Peyer's patch (tissue), 4 donors: ENCODE data around the gene FCRL6. TPM values are rescaled to one million over a fixed set of nuclear protein-coding genes. Genes with fewer than 3 reads are reported as not detected.

Experiments used
- DNase-seq, 3 donors: peaks; one replicate each; pipeline ENCODE4 v3.0.0-alpha.2; 2017 to 2019
- H3K27ac ChIP-seq, 4 donors: fragments of 200-600 bp; sonication (generic); one replicate each; pipeline ENCODE4 v1.5.1; 2016 to 2019
- H3K27me3 ChIP-seq, 2 donors: fragments of 200-600 bp; sonication (generic); one replicate each; pipeline ENCODE4 v1.5.1; 2019
- H3K36me3 ChIP-seq, 3 donors: fragments of 200-600 bp; sonication (generic); one replicate each; pipeline ENCODE4 v1.5.1; 2016 to 2019
- H3K4me1 ChIP-seq, 4 donors: fragments of 200-600 bp; sonication (generic); one replicate each; pipeline ENCODE4 v1.5.1; 2016 to 2019
- H3K4me3 ChIP-seq, 4 donors: fragments of 200-600 bp; sonication (generic); 1 replicate in 3 of 4; 2 replicates in 1 of 4; pipeline ENCODE4 v1.5.1; 2016 to 2019; ENCODE audit warnings: mild to moderate bottlenecking in 1 of 4
- H3K9me3 ChIP-seq, 4 donors: fragments of 200-600 bp; sonication (generic); one replicate each; pipeline ENCODE4 v1.5.1; 2016 to 2019; ENCODE audit warnings: mild to moderate bottlenecking in 1 of 4
- POLR2A ChIP-seq, 2 donors: fragments of 450-650 bp; IDR thresholded peaks; one replicate each; pipeline ENCODE4 v1.5.1; 2017; ENCODE audit warnings: antibody characterized with exemption in 2 of 2, mild to moderate bottlenecking in 2 of 2, moderate library complexity in 2 of 2
- total RNA-seq, 4 donors: library from RNA; depleted of rRNA; stranded (reverse); fragments of >200 nt; gene quantifications; one replicate each; pipeline ENCODE4 v1.1.0, GENCODE V29; 2016
- TF ChIP-seq, protein P1 (sequence below), 6 experiments: fragments of 450-650 bp in 4 of 6; fragments of 200-600 bp in 2 of 6; sonication (generic) in 1 of 6; IDR thresholded peaks; one replicate each; pipeline ENCODE4 v1.5.1; 2017 to 2019; ENCODE audit warnings: antibody characterized with exemption in 6 of 6, mild to moderate bottlenecking in 3 of 6, moderate library complexity in 1 of 6

The FCRL6 gene
- total RNA-seq, 4 donors from 2014 or later = 2.4 to 13.2 TPM; not detected in 2

DNA sequence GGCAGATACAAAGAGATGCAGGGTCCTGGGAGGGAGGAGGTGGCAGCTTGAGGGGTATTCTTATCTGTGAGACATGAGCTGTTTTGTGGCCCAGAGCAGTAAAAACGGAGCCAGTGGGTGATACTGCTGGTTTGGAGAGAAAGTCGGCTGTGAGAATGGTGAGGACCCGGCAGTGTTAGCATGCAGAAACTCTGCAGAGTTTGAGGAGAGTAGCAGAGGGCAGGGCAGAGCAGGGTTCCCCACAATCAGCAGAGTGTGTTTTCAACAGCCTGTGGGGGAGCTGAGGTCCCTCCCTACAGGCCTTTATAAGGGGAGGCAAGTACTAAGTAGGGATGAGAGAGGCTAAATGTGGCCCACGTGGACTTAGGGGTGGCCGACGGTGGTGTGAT lies 24.9 kb downstream of the FCRL6 start:
- Histone ChIP-seq H3K4me1 (peaks cover 0 to 13% (median 0%) of the 10 kb centered on the region in 4 donors), H3K27me3 (no peaks in the 10 kb centered on the region), H3K9me3 (no peaks in the 10 kb centered on the region), H3K27ac (peak overlapping the region; percentile 22 to 55 (median 38)), H3K36me3 (no peaks in the 10 kb centered on the region), H3K4me3 (peak overlapping the region in 2 of 4 donors; percentile 19 to 21)
- TF ChIP-seq POLR2A (IDR thresholded peaks at IDR 0.05) = no peak
- TF ChIP-seq, protein P1, sequence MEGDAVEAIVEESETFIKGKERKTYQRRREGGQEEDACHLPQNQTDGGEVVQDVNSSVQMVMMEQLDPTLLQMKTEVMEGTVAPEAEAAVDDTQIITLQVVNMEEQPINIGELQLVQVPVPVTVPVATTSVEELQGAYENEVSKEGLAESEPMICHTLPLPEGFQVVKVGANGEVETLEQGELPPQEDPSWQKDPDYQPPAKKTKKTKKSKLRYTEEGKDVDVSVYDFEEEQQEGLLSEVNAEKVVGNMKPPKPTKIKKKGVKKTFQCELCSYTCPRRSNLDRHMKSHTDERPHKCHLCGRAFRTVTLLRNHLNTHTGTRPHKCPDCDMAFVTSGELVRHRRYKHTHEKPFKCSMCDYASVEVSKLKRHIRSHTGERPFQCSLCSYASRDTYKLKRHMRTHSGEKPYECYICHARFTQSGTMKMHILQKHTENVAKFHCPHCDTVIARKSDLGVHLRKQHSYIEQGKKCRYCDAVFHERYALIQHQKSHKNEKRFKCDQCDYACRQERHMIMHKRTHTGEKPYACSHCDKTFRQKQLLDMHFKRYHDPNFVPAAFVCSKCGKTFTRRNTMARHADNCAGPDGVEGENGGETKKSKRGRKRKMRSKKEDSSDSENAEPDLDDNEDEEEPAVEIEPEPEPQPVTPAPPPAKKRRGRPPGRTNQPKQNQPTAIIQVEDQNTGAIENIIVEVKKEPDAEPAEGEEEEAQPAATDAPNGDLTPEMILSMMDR (IDR thresholded peaks at IDR 0.05) = no peak
- no peak for DNase-seq

DNA sequence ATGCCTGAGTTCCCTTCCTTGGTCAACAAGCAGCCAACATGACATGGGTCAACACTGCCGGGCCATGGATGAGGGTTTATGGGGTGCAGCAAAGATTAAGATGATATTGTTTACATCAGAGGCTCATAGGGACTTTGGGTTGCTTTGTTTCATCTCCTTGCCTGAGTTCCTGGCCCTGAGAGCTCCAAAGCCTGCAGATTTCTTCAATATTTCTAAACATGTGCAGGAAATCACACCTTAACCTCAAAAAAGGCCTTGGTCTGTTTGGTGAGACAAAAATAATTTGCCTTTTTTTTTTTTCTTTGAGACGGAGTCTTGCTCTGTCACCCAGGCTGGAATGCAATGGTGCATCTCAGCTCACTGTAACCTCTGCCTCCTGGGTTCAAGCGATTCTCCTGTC lies 25.4 kb downstream of the FCRL6 start:
- H3K36me3 ChIP-seq = no peaks in the 10 kb centered on the region
- no peaks in the 10 kb centered on the region for H3K9me3 ChIP-seq
- H3K4me3 ChIP-seq = peak overlapping the region in 2 of 4 donors; percentile 19 to 21
- TF ChIP-seq, protein P1 (IDR thresholded peaks at IDR 0.05) = no peak
- TF ChIP-seq POLR2A (IDR thresholded peaks at IDR 0.05) = no peak
- H3K4me1 ChIP-seq = peaks cover 0 to 13% (median 0%) of the 10 kb centered on the region in 4 donors
- no peaks in the 10 kb centered on the region for H3K27me3 ChIP-seq
- no peak for DNase-seq
- H3K27ac ChIP-seq = peak overlapping the region in 3 of 4 donors; percentile 31 to 55 (median 45)

DNA sequence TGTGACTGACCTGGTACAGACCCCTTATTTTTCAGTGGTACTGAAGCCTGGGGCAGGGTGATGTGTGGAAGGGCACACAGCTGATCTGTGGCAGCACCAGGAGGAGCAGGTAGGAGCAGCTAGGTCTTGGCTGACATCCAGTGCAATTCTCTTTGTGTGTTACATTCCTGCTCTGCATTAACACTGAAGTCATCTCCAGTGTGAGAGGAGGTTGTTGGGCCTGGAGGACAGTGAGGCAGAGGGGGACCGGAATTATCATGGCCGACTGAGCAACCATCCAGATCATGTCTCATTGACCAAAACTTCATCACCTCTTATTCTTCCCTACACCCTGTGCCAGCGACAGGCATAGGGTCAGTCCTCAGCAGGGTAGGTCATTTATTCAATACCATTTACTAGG lies 26.0 kb downstream of the FCRL6 start:
- DNase-seq = no peak
- H3K4me1 ChIP-seq = peaks cover 0 to 10% (median 0%) of the 10 kb centered on the region in 4 donors
- no peak overlapping the region for H3K27ac ChIP-seq
- no peaks in the 10 kb centered on the region for H3K9me3 ChIP-seq
- H3K36me3 ChIP-seq = no peaks in the 10 kb centered on the region
- H3K27me3 ChIP-seq = no peaks in the 10 kb centered on the region
- H3K4me3 ChIP-seq = peak overlapping the region in 1 of 4 donors; percentile 19
- TF ChIP-seq, protein P1 (IDR thresholded peaks at IDR 0.05) = no peak
- no peak for TF ChIP-seq POLR2A (IDR thresholded peaks at IDR 0.05)

DNA sequence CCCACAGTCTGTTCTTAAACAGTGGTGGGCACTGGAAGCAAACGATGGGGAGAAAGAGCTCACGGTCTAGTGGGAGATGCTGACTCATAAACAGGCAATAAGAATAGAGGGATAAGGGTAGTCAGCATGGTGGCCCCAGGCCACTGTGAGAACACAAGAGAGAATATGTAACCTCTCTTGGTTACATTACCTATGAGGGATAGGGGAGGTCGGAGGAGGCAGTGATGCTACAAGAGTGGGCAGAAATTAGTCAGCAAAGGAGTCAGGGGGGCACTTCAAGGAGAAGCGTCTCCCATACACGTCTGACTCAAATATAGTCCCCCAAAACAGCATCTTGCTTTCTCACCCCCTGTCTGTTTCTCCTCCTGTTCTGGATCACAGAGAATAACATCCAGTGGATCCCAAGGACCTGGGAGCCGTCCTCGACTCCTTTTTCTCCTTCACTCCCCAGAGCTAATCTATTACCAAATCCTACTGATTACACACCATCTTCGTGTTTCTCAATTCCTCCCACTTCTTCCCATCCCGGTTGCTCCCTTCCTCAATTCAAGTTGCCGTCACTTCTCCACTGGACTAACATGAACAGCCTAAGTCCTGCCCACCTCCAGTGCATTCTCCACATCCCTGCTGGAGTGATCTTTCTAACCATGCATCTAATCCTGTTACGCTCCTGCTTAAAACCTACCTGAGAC lies 26.6 kb downstream of the FCRL6 start:
- H3K9me3 ChIP-seq = no peaks in the 10 kb centered on the region
- H3K27ac ChIP-seq = no peak overlapping the region
- TF ChIP-seq, protein P1 (IDR thresholded peaks at IDR 0.05) = no peak
- no peak for TF ChIP-seq POLR2A (IDR thresholded peaks at IDR 0.05)
- peaks cover 0 to 5% (median 0%) of the 10 kb centered on the region in 4 donors for H3K4me1 ChIP-seq
- no peak for DNase-seq
- H3K4me3 ChIP-seq = peak overlapping the region in 1 of 4 donors; percentile 19
- no peaks in the 10 kb centered on the region for H3K36me3 ChIP-seq
- H3K27me3 ChIP-seq = no peaks in the 10 kb centered on the region

DNA sequence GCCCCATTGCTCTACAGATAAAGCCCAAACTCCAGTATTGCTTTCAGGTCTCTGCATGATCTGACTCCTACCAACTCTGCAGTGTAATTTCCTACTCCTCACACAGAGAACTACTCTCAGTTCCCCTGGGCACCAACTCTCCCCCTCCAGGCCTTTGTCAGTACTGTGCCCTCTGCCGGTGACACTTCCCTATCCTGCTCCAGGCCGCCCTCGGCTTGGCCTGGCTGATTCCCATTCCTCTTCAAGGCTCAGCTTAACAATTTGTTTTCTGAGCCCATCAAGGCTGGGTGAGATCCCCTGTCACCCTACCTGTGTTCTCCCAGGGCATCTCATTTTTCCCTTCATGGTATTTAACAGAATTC lies 27.1 kb downstream of the FCRL6 start:
- Histone ChIP-seq H3K9me3 (no peaks in the 10 kb centered on the region), H3K4me3 (no peak overlapping the region), H3K27me3 (no peaks in the 10 kb centered on the region), H3K27ac (no peak overlapping the region), H3K36me3 (no peaks in the 10 kb centered on the region), H3K4me1 (peaks cover 0 to 5% (median 0%) of the 10 kb centered on the region in 4 donors)
- TF ChIP-seq, protein P1 (IDR thresholded peaks at IDR 0.05) = peak in 5 of 6 experiments; percentile 33 to 58 (median 53)
- TF ChIP-seq POLR2A (IDR thresholded peaks at IDR 0.05) = no peak
- DNase-seq = peak; percentile 38 to 72 (median 62)
